HG03103 (cell line): ENCODE results near the gene ALDOA.

Experiments used
- ATAC-seq: cut with Tn5 transposase; IDR thresholded peaks from one replicate; pipeline ENCODE4 v1.9.1; 2021; ENCODE audit warnings: low read depth; ENCODE audit not compliant: unreplicated experiment

ALDOA gene

GRCh38 chr16:30088237-30088831 lies 22.8 kb downstream of the ALDOA start:
- no peak for ATAC-seq

DNA sequence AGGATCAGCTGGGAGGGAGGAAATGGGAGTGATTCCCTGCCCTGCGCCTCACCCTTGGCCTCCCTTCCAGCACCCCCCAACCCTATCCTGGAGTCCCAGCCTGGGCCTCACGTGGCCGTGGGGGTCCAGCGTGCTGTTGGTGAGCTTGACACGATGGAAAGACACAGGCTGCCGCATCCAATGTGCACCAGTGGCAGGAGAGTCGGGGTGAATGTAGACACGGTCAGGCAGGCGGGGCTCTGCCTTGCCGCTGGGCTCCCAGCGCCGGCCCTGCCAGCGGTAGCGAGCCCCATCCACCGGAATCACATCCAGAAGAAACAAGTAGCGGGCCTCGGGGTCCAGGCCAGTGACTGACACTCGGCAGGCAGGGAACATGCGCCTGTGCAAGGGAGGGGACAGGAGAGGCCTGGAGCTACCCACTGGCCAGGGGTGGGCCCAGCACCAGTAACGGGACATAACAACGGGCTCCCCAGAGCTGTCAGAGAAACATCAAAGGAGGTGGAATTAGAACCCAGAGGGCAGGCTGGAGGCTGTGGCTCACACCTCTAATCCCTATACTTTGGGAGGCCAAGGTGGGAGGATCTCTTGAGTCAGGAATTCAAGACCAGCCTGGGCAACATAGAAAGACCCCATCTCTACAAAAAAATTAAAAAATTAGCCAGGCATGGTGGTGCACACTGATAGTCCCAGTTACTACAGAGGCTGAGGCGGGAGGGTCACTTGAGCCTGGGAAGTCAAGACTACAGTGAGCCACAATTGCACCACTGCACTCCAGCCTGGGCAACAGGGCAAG lies 23.5 kb downstream of the ALDOA start:
- ATAC-seq: no peak

- no peak for ATAC-seq
Observed at GRCh38 chr16:30090610-30091331, 25.2 kb downstream of the ALDOA start.

- peak; percentile 59 for ATAC-seq
Observed at GRCh38 chr16:30091474-30092372, 26.2 kb downstream of the ALDOA start, which contains the start of gene TBX6. Gene TBX6, minus strand, starts transcription at chr16:30091924. Its CDS starts 731 bp downstream, at chr16:30091193.

DNA sequence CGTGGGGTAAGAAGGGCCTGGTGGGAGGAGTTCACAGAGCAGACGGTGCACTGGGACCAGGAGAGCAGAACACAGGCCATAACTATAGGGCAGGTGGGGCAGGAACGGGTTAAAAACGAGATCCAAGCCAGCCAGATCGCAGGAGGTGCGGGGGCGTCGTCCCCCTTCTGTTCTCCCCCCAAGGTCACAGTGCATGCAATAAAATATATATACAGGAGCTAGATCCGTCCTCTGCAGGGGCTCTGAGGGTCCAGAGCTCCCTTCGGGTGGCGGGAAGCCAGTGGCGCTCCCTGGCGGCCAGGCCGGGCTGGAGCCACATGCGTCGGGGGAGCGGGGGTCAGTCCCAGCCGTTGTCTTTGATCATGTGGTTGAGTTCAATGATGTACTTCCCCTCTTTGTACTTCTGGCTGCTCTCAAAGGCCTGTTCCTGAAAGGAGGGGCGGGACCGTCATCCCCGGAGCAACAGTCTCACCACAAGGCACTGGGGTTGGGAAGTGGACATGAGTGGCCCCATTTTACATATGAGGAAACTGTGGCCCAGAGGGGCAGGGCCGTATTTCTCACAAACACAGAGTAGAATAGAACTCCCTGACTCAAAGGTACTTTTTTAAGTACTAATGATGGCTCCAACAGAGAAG lies 26.9 kb downstream of the ALDOA start:
- peak; percentile 40 for ATAC-seq

DNA sequence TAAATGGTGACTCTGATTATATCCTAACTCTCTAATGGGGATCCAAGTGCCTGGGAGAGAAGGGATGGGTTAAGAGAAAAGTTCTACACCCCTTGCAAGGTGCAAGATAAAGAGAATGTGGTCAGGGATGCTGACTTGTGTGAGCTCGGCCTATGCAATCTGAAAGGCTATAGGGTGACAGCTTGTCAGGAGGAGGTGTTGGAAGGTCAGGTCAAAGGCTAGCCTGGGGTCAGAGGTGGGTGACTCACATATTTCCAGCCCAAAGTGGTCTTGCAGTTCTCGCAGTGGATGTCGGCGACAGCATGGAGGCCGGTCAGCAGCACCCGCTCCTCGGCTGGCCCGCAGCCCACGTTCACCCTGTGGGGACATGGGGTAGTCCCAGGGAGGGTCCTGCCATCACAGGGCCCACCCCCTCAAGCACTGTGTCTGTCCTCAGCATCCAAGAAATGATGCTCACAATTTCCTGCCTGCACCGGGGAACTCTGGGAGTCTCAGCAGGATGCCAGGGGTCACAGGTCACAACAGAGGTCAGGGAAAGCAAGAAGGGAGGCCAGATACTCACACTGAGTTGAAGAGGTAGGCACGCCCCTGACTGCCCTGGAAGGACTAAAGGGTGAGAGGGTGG lies 29.1 kb downstream of the ALDOA start:
- no peak for ATAC-seq

GRCh38 chr16:30095166-30096078 lies 29.9 kb downstream of the ALDOA start:
- no peak for ATAC-seq

- peak; percentile 35 for ATAC-seq
Observed at GRCh38 chr16:30096105-30096861, 30.7 kb downstream of the ALDOA start, which contains the start of gene YPEL3. Gene YPEL3, minus strand, starts transcription at chr16:30096213. Its CDS starts 731 bp downstream, at chr16:30095482.

DNA sequence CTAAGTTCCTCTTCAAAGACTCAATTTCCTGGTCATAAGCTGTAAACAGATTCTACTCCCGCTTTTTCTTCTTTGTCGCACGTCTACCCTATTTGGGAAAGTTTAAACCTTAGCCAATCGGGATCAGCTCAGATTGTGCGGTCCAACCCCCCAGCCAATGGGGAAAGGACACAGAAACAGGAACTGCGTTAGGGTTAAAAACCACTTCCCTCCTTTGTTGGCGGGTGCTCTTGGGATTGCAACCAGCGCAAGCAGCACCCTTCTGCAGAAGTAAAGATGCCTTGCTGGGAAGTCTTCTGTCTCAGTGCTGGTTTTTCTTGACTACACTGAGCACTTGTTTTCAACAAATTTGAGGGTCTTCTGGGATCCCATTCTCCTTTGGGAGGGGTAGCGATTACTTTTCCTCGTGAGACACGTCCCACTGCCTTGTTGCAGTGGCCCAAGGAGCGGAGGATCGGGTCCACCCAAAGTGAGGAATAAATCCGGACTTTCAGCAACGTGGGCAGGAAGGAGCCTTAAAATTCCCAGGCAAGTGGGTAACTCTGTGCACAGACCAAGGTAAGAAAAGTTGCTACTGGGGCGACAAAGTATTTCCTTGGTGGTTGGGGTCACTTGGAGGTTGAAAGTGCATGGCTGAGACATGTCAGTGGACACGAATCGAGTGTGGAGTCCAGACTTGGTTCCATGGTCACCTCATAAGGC lies 31.5 kb downstream of the ALDOA start:
- no peak for ATAC-seq

DNA sequence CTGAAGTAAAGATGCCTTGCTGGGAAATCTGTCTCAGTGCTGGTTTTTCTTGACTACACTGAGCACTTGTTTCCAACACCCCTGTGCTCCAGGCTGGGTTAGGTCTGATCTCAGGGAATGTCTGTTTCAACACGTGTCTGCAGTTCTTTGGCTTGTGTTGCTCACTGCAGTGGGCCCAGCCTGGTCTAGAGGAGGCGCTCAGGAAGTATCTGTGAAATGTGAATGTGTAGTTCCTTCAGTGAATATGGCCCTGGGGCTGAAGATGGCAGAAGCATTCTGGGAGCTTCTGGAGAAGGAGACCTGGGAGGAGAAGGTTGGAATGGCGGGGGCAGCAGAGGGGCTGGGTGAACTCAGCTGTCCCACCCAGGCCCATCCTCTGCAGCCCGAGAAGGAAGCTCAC lies 38.5 kb downstream of the ALDOA start:
- ATAC-seq: no peak

DNA sequence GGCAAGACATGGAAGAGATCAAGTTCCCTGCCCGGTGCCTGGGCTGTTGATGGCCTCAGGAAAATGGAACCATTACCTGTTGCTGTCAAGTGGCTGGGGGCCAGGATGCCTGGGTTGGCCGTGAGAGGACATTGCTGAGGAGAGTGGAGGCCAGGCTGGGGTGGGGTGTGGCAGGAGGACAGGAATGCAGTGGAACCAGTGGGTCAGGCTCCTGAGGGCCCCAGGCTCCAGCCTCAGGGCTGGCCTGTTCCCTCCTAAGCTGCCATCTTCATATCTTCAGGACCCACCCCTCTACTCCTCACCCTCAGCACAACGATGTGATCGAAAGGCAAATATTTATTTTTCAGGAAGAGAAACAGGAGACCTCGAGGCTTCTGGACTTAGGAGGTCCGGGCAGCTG lies 38.9 kb downstream of the ALDOA start:
- ATAC-seq: no peak

- no peak for ATAC-seq
Observed at GRCh38 chr16:30108059-30108850, 42.7 kb downstream of the ALDOA start.

GRCh38 chr16:30110661-30111060 lies 45.1 kb downstream of the ALDOA start:
- ATAC-seq: no peak

GRCh38 chr16:30112197-30113030 lies 46.9 kb downstream of the ALDOA start:
- ATAC-seq: no peak

DNA sequence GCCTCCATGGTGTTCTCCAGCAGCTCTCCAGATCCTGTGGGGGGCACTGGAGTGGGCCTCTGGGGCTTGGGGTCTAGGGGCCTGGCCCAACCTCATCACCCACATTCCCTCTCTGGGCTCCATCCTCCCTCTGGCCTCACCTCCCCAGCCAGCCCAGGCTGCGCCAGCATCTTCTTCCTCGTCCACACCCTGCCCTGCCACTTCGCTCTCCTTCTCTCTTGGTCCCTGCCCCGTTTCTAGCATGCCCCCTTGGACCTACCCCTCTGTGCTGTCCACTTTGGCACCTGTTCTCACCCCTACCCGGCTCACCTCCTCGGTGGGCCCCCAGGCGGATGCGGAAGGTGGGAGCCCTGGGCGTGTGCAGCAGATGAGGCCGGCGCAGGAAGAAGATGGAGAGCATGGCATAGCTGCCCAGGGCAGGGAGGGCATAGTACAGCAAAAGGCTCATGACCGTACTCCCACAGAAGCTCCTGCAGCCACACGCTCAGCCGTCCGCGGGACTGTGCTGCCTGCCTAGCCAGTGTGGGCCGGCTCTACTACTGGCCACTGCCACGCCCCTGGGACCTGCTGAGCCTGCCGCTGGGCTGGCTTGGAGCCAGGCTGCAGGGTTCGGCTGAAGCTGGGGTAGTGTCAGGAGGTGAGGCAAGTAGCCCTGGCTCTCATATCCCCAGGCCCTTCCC lies 47.6 kb downstream of the ALDOA start, which contains the start of gene GDPD3:
Gene GDPD3, minus strand, starts transcription at position 507 of the 680 bp plus-strand sequence. Its CDS starts 59 bp downstream, at position 448.
- no peak for ATAC-seq
